HG03196 (cell line): Measurements from ENCODE around the gene IL37.

Experiments
- ATAC-seq: cut with Tn5 transposase; IDR thresholded peaks from one replicate; pipeline ENCODE4 v1.9.1; 2021; ENCODE audit not compliant: unreplicated experiment

Gene IL37

DNA sequence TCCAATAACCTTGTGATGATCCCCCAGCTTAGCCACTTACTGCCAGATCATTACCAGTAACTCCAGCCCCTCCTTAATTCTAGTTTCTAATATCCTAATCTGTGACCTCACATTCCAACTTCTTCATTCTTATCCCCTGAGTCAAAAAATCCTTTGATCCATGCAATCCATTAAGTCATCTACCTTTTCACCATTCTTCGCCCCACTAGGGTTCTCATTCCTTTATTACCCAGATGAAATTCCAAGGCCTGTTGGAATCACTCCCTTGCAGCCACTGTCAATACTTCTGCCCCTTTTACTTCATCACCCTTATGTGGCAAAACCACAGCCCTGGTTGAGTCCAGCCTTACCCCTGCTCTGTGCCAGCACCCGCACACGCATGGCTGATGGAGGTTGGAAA, 46.5 kb downstream of the IL37 start:
- ATAC-seq: no peak

DNA sequence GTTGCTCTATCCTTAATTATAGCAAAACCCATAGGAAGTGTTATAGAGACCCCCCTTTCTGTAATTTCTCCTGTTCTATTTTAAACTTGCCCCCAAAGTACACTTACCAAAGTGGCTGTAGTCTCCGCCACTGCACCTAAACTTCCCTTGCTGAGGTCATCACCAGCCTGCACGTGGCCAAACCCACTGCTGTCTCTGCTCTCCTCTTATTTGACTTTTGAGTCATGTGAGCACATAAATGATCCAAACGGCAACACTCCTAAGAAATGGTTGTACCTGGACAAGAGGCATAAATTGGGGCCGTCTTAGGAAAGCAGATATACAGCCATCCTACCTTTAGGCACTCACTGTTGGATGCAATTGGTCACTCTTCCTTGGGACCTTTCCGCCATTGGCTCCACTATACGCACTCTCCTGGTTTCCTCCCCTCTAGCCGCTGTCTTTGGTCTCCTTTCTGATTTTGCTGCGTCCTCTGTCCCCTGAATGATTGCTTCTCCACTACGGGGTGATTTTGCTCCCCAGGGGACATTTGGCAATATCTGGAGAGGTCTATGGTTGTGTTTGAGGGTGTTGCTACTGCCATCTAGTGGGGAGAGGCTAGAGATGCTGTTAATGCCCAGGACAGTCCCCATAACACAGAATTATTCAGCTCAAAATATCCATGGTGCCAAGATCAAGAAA, 47.6 kb downstream of the IL37 start:
- ATAC-seq: no peak

DNA sequence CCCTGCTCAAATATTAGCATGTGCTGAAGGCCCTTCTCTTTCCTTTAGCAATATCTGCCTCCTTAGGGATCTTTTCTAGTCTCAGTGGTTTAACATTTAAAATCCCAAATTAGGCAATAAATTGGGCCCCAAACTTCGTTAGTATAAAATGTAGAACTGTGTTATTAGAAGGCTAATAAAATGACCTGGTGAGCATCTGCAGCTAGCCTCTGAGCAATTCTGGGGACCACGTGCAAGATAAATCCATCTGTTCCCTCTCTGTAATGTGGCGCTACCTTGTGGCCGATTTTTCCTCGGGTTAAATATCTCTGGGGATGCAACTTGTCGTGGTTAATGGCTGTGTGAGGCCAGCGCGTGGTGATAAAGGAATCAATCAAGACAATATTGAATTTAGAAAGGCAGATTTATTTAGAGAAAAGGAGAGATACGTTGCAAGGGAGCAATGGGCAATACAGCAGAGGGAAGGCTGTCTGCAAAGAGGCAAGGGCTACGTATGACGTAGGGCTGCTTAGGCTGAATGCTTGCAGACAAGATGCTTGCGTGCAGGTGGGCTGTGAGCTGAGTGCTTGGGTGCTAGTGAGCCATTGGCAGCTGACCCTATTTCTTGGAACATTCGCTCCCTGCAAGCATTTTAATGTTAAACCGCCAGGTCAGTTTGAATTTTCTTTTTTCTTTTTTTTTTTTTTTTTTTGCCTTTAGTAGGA, 48.3 kb downstream of the IL37 start:
- no peak for ATAC-seq

DNA sequence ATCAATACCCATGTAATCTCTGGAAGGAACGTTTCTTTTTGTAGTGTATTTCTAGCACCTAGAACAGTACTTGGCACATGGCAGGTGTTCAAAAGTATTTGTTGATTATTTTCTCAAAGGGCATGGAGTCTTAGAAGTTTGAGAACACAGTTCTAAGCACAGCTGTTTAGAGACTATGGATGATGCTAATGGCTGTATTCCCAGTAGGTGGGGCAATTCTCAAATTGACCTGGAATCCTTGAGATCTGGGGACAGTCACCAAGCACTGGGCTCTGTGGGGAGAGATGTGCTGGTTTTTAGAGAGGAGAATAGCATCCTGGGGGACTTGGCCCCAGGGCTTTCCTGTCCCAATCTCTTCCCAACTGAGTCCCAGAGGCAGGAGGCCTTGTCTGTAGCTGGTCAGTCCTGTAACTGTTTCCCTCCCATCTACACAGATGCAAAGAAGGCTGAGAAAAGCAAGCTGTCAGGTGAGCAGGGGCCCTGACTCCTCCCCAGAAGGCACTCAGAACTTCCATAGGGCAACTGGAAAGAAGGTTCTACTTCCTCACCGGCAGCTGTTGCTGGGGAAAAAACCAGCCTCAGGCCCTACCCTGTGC, 49.4 kb downstream of the IL37 start:
- ATAC-seq: no peak

DNA sequence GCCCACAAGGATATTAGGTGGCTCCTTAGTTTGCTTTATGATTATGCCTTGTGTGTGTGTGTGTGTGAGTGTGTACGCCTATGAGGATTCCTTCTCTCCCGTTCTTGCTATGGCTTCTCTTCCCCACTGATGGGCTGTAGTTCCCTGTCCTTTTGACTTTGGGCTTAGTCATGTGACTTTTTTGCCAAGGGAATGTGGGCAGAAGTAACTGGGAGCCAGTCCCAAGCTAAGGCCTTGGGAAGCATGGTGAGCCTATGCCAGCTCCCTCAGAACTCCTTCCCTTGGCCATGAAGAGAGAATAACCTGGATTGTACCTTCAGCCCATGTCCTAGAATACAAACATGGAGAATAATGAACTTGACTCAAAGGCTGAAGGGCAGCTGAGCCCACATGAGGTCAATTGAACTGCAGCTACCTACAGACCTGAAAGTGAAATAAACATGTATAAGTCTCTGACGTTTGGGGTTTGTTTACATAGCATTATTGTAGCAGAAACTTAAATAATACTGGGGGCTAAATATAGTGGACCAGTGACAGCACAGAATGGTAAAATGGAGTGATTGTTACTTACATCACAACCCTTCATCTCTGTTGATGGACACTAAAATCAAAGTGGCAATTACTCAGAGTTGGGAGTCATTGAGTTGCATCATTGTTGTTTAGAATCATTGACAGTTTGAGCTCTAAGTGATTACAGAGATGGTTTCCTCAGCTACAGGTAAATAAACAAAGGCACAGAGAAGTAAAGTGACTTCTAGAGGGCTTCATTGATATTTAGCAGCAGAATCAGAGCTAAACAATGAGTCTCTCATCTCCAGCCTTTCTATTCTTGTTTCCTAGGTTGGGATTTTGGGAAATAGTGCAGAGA, 51.6 kb downstream of the IL37 start:
- no peak for ATAC-seq

DNA sequence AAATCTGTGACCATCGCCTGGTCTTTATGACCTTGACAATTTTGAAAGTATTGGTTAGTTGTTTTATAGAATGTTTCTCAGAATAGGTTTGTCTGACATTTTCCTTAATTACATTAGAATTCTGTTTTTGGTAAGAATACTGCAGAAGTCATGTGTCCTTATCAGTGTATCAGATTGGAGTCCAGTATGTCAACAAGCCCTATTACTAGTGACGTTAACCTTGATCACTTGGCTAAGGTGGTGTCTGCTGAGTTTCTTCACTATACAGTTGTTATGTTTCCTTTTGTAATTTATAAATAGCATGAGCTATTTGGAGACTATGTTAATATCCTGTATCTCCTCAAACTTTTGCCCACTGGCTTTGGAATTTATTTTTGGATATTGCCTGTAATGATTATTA, 56.1 kb downstream of the IL37 start:
- ATAC-seq: no peak
